ENCODE measurements around the gene URM1. TPM values are rescaled to one million over a fixed set of nuclear protein-coding genes. Genes with fewer than 3 reads are reported as not detected.

URM1 gene
- total and polyA plus RNA-seq, 10 of the 15 experiments (the other 5 are each of a cell fraction or from before 2014, with no cell fraction given), result 7.9 to 75.8 (median 63.7) TPM

DNA sequence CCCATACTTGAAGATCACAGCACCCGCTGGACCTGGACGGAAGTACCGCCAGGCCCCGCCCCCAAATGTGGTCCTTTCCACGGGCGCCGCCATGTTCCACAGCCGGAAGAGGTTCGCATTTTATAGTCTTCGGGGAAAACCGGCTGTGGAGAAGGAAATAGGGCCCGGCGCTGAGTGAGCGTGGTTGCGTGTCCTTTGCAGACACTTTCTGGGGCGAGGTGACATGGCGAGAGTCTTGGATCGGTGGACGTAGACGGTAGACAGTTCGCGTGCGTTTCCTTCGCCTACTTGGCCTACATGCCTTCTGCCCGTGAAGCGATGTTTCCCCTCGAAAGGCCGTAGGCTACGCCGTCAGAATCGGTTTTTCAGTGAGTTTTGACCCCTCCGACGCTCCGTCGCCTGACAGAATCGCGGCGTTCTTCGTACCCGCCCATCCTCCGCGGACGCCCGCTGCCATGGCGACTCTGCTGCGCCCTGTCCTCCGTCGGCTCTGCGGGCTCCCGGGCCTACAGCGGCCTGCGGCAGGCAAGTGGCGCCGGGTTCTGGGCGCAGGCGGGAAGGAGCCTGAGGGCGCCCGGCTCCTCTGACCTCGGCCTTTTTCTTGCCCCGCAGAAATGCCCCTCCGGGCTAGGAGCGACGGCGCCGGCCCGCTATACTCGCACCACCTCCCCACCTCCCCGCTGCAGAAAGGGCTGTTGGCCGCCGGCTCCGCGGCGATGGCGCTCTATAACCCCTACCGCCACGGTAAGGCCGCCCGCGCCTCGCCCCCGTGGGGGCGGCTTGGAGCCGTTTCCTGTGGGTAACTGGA is 48.6 kb upstream of the URM1 start, which contains the start of the genes COQ4 and TRUB2 (continued):
- TF ChIP-seq, protein P1, sequence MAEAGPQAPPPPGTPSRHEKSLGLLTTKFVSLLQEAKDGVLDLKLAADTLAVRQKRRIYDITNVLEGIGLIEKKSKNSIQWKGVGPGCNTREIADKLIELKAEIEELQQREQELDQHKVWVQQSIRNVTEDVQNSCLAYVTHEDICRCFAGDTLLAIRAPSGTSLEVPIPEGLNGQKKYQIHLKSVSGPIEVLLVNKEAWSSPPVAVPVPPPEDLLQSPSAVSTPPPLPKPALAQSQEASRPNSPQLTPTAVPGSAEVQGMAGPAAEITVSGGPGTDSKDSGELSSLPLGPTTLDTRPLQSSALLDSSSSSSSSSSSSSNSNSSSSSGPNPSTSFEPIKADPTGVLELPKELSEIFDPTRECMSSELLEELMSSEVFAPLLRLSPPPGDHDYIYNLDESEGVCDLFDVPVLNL (IDR thresholded peaks at IDR 0.05; ENCODE audit: low read depth, low read length), result no peak
- TF ChIP-seq EP300 (IDR thresholded peaks at IDR 0.05; ENCODE audit: borderline replicate concordance in 1 of 2, control insufficient read depth in 1 of 2, low read depth in 2 of 2, low read length in 2 of 2) (no peak), HCFC1 (IDR thresholded peaks at IDR 0.05; ENCODE audit: low read length) (peak; percentile 92), DPF2 (IDR thresholded peaks at IDR 0.05) (peak; percentile 59; the same call in 1 of the 2 replicates), EZH2 (IDR thresholded peaks at IDR 0.05; ENCODE audit: borderline replicate concordance, control insufficient read depth, low read depth, low read length) (no peak), HDAC2 (IDR thresholded peaks at IDR 0.05) (no peak), TAF1 (IDR thresholded peaks at IDR 0.05; ENCODE audit: borderline replicate concordance, low read depth, low read length) (peak; percentile 69; the same call in 1 of the 2 replicates), FOS (IDR thresholded peaks at IDR 0.05; ENCODE audit: borderline replicate concordance, extremely low read depth, insufficient read length) (no peak), POU2F2 (IDR thresholded peaks at IDR 0.05; ENCODE audit: borderline replicate concordance, low read depth, low read length) (peak; percentile 79), SUPT20H (IDR thresholded peaks at IDR 0.05; ENCODE audit: borderline replicate concordance, control insufficient read depth, low read depth, low read length) (no peak), SRF (IDR thresholded peaks at IDR 0.05; ENCODE audit: low read depth in 2 of 2, low read length in 2 of 2) (peak in 1 of 2 experiments; percentile 88; a peak in 2 of 4 replicates), TCF3 (IDR thresholded peaks at IDR 0.05; ENCODE audit: borderline replicate concordance, insufficient read depth, low read depth, low read length) (0 out of 2 replicates have a peak, but pooled peaks have one; percentile 16), RFX5 (IDR thresholded peaks at IDR 0.05; ENCODE audit: low read depth, low read length) (no peak), ESRRA (IDR thresholded peaks at IDR 0.05; ENCODE audit: low read length) (peak; percentile 72), MTA3 (IDR thresholded peaks at IDR 0.05; ENCODE audit: borderline replicate concordance, low read length) (no peak; the same call in 1 of the 2 replicates), SMAD5 (IDR thresholded peaks at IDR 0.05; ENCODE audit: low read depth) (no peak; the same call in none of the 2 replicates), CBX5 (IDR thresholded peaks at IDR 0.05; ENCODE audit: low read depth) (no peak), ZNF207 (IDR thresholded peaks at IDR 0.05; ENCODE audit: borderline replicate concordance) (peak; percentile 98), CREB1 (IDR thresholded peaks at IDR 0.05; ENCODE audit: low read depth) (peak; percentile 83), RCOR1 (conservative IDR thresholded peaks at IDR 0.05; ENCODE audit: low read depth, low read length) (peak; percentile 32; the same call in 1 of the 2 replicates), RUNX3 (IDR thresholded peaks at IDR 0.05; ENCODE audit: low read length) (peak; percentile 82)
- TF ChIP-seq, protein P2, sequence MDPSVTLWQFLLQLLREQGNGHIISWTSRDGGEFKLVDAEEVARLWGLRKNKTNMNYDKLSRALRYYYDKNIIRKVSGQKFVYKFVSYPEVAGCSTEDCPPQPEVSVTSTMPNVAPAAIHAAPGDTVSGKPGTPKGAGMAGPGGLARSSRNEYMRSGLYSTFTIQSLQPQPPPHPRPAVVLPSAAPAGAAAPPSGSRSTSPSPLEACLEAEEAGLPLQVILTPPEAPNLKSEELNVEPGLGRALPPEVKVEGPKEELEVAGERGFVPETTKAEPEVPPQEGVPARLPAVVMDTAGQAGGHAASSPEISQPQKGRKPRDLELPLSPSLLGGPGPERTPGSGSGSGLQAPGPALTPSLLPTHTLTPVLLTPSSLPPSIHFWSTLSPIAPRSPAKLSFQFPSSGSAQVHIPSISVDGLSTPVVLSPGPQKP (IDR thresholded peaks at IDR 0.05; ENCODE audit: low read depth, low read length), result peak; percentile 78; the same call in 1 of the 2 replicates
- TF ChIP-seq, protein P3, sequence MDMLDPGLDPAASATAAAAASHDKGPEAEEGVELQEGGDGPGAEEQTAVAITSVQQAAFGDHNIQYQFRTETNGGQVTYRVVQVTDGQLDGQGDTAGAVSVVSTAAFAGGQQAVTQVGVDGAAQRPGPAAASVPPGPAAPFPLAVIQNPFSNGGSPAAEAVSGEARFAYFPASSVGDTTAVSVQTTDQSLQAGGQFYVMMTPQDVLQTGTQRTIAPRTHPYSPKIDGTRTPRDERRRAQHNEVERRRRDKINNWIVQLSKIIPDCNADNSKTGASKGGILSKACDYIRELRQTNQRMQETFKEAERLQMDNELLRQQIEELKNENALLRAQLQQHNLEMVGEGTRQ (IDR thresholded peaks at IDR 0.05; ENCODE audit: borderline replicate concordance, low read depth, low read length), result no peak
- TF ChIP-seq, protein P4, sequence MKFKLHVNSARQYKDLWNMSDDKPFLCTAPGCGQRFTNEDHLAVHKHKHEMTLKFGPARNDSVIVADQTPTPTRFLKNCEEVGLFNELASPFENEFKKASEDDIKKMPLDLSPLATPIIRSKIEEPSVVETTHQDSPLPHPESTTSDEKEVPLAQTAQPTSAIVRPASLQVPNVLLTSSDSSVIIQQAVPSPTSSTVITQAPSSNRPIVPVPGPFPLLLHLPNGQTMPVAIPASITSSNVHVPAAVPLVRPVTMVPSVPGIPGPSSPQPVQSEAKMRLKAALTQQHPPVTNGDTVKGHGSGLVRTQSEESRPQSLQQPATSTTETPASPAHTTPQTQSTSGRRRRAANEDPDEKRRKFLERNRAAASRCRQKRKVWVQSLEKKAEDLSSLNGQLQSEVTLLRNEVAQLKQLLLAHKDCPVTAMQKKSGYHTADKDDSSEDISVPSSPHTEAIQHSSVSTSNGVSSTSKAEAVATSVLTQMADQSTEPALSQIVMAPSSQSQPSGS (IDR thresholded peaks at IDR 0.05; ENCODE audit: low read length), result no peak; the same call in 1 of the 2 replicates
- TF ChIP-seq, protein P5, sequence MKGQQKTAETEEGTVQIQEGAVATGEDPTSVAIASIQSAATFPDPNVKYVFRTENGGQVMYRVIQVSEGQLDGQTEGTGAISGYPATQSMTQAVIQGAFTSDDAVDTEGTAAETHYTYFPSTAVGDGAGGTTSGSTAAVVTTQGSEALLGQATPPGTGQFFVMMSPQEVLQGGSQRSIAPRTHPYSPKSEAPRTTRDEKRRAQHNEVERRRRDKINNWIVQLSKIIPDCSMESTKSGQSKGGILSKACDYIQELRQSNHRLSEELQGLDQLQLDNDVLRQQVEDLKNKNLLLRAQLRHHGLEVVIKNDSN (IDR thresholded peaks at IDR 0.05; ENCODE audit: borderline replicate concordance, extremely low read length, insufficient read depth, low read depth, low read length), result no peak

All from GM12878 (cell line).